ENCODE results near the gene RTKN2.

RTKN2 gene

DNA sequence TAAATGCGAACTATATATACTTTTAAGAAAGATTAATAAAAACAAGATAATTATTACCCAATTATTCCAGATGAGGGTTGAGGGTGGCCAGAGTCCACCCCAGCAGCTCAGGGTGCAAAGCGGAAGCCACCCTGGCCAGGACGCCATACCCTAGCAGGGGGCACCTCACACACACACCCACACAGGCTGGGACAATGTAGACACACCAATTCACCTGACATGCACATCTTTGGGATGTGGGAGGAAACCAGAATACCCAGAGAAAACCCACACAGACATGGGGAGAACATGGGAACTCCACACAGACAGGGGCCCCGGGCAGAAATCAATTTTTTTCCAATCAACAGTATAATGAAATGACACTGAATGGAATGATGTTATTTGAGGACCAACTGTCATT, 86.0 kb downstream of the RTKN2 start:
- H3K27ac ChIP-seq (replicated peaks) = no peak overlapping the region

DNA sequence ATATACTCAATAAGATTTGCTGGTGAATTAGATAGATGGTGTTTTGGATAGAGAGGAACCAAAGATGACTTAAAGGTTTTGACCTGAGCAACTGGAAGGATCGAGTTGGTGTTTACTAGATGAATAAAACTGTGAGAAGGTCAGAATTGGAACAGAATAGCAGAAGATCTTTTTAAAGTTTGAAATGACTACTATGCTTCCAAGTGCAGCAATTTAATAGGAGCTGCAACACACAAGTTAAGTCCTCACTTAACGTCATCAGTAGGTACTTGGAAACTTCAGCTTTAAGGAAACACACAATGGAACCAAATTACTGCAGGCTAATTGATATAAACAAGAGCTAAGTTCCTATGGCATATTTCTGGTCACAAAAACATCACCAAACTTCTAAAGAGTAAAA, 86.5 kb downstream of the RTKN2 start:
- TF ChIP-seq, protein P1, sequence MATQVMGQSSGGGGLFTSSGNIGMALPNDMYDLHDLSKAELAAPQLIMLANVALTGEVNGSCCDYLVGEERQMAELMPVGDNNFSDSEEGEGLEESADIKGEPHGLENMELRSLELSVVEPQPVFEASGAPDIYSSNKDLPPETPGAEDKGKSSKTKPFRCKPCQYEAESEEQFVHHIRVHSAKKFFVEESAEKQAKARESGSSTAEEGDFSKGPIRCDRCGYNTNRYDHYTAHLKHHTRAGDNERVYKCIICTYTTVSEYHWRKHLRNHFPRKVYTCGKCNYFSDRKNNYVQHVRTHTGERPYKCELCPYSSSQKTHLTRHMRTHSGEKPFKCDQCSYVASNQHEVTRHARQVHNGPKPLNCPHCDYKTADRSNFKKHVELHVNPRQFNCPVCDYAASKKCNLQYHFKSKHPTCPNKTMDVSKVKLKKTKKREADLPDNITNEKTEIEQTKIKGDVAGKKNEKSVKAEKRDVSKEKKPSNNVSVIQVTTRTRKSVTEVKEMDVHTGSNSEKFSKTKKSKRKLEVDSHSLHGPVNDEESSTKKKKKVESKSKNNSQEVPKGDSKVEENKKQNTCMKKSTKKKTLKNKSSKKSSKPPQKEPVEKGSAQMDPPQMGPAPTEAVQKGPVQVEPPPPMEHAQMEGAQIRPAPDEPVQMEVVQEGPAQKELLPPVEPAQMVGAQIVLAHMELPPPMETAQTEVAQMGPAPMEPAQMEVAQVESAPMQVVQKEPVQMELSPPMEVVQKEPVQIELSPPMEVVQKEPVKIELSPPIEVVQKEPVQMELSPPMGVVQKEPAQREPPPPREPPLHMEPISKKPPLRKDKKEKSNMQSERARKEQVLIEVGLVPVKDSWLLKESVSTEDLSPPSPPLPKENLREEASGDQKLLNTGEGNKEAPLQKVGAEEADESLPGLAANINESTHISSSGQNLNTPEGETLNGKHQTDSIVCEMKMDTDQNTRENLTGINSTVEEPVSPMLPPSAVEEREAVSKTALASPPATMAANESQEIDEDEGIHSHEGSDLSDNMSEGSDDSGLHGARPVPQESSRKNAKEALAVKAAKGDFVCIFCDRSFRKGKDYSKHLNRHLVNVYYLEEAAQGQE (IDR thresholded peaks at IDR 0.05; ENCODE audit: insufficient replicate concordance, low read depth) = no peak
- TF ChIP-seq GABPA (IDR thresholded peaks at IDR 0.05; ENCODE audit: low read depth) = no peak
- Histone ChIP-seq H3K4me3 (replicated peaks; ENCODE audit: insufficient read depth, low read length) (no peak overlapping the region), H3K27me3 (ENCODE audit: insufficient read depth, poor library complexity, severe bottlenecking) (no peaks in the 10 kb centered on the region), H3K27ac (replicated peaks) (no peak overlapping the region)
- no peak for DNase-seq (ENCODE audit: low read depth in 1 of 2, low spot score in 1 of 2)

More for the DNA sequence above, 86.0 kb downstream of the RTKN2 start:
- DNase-seq (ENCODE audit: low read depth in 1 of 2, low spot score in 1 of 2) = no peak
- Histone ChIP-seq H3K27me3 (ENCODE audit: insufficient read depth, poor library complexity, severe bottlenecking) (no peaks in the 10 kb centered on the region), H3K4me3 (replicated peaks; ENCODE audit: insufficient read depth, low read length) (no peak overlapping the region)
- TF ChIP-seq, protein P1 (IDR thresholded peaks at IDR 0.05; ENCODE audit: insufficient replicate concordance, low read depth) = no peak
- TF ChIP-seq SPI1 (IDR thresholded peaks at IDR 0.05; ENCODE audit: borderline replicate concordance, low read depth) (no peak), POLR2AphosphoS5 (IDR thresholded peaks at IDR 0.05; ENCODE audit: low read depth) (no peak), GABPA (IDR thresholded peaks at IDR 0.05; ENCODE audit: low read depth) (no peak)
- TF ChIP-seq, protein P2, sequence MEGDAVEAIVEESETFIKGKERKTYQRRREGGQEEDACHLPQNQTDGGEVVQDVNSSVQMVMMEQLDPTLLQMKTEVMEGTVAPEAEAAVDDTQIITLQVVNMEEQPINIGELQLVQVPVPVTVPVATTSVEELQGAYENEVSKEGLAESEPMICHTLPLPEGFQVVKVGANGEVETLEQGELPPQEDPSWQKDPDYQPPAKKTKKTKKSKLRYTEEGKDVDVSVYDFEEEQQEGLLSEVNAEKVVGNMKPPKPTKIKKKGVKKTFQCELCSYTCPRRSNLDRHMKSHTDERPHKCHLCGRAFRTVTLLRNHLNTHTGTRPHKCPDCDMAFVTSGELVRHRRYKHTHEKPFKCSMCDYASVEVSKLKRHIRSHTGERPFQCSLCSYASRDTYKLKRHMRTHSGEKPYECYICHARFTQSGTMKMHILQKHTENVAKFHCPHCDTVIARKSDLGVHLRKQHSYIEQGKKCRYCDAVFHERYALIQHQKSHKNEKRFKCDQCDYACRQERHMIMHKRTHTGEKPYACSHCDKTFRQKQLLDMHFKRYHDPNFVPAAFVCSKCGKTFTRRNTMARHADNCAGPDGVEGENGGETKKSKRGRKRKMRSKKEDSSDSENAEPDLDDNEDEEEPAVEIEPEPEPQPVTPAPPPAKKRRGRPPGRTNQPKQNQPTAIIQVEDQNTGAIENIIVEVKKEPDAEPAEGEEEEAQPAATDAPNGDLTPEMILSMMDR (IDR thresholded peaks at IDR 0.05; ENCODE audit: insufficient read depth, low read length) = no peak

DNA sequence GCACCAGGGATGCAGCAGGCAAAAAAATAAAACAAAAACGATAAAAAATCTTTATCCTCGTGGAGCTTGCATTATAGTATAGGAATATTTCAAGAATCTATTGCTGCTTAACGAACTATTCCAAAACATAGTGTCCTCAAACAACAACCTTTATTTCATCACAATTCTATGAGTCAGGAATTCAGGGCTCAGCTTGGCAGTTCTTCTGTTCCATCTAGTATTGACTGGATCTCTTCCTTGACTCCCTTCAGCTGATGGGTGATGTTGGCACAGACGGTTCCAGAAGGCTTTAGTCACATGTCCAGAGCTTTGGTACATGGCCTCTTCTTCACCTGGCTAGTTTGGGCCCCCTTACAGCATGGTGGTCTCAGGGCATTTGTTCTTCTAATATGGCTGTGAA, 88.0 kb downstream of the RTKN2 start:
- Histone ChIP-seq H3K4me3 (replicated peaks; ENCODE audit: insufficient read depth, low read length) (no peak overlapping the region), H3K27ac (replicated peaks) (no peak overlapping the region), H3K27me3 (ENCODE audit: insufficient read depth, poor library complexity, severe bottlenecking) (no peaks in the 10 kb centered on the region)
- TF ChIP-seq POLR2AphosphoS5 (IDR thresholded peaks at IDR 0.05; ENCODE audit: low read depth) = no peak
- TF ChIP-seq, protein P1 (IDR thresholded peaks at IDR 0.05; ENCODE audit: insufficient replicate concordance, low read depth) = no peak
- no peak for TF ChIP-seq SPI1 (IDR thresholded peaks at IDR 0.05; ENCODE audit: borderline replicate concordance, low read depth)
- TF ChIP-seq, protein P2 (IDR thresholded peaks at IDR 0.05; ENCODE audit: insufficient read depth, low read length) = no peak
- no peak for TF ChIP-seq GABPA (IDR thresholded peaks at IDR 0.05; ENCODE audit: low read depth)
- no peak for DNase-seq (ENCODE audit: low read depth in 1 of 2, low spot score in 1 of 2)

DNA sequence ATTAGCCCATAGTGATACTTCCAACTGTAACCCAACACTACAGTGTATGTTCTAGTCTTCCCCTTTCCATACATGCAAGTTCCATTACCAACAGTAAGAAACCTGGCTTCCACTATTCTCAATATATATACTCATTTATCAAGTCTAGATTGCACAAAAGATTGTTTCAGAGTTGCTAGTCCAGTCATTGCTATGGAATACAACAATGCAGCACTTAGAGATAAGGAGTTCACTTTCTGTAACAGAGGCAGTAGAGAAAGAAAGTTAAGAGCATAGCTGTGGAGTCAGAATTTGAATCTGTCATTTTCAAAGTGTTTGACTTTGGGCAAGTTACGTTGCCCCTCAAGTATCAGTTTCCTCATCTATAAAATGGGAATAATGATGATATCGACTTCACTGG, 90.1 kb downstream of the RTKN2 start:
- H3K4me3 ChIP-seq (replicated peaks; ENCODE audit: insufficient read depth, low read length) = no peak overlapping the region
- no peaks in the 10 kb centered on the region for H3K27me3 ChIP-seq (ENCODE audit: insufficient read depth, poor library complexity, severe bottlenecking)
- DNase-seq (ENCODE audit: low read depth in 1 of 2, low spot score in 1 of 2) = no peak
- H3K27ac ChIP-seq (replicated peaks) = no peak overlapping the region
- no peak for TF ChIP-seq POLR2AphosphoS5 (IDR thresholded peaks at IDR 0.05; ENCODE audit: low read depth)
- TF ChIP-seq, protein P2 (IDR thresholded peaks at IDR 0.05; ENCODE audit: insufficient read depth, low read length) = no peak
- TF ChIP-seq SPI1 (IDR thresholded peaks at IDR 0.05; ENCODE audit: borderline replicate concordance, low read depth) = no peak
- TF ChIP-seq, protein P1 (IDR thresholded peaks at IDR 0.05; ENCODE audit: insufficient replicate concordance, low read depth) = no peak
- no peak for TF ChIP-seq GABPA (IDR thresholded peaks at IDR 0.05; ENCODE audit: low read depth)

Measured in HL-60 (cell line).